COLO668 (cell line): ENCODE data around the gene TRIM33.

Source experiments
- DNase-seq: peaks from one replicate; lab custom pipeline; 2025; ENCODE audit not compliant: unreplicated experiment; lab: John Stamatoyannopoulos, UW

TRIM33 gene

GRCh38 chr1:114511032-114511785, at the start of gene TRIM33:
Gene TRIM33, minus strand, starts transcription at chr1:114511203. Its CDS starts 127 bp downstream, at chr1:114511076.
- DNase-seq = peak; percentile 98

- no peak for DNase-seq
These were observed 48.4 kb upstream of the TRIM33 start for GRCh38 chr1:114559356-114559755.

DNA sequence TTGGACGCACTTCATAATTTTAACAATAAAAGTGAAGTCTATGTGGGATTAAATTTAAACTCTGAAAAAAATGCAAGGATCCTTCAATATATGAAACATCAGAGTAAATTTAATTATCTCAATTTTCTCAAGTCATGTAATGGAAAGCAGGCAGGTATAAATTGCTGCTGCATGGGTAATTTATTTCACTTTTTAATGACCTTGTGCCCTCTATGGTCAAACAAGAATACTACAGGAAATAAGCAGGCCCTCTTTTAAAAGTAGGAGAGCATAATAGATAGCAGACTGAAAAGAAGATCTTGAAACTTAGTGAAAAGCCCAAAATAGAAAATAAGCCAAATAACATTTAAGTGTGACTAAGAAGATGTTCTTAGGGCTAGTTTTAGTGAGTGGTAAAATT, 47.5 kb upstream of the TRIM33 start:
- no peak for DNase-seq

- no peak for DNase-seq
These were observed 43.6 kb upstream of the TRIM33 start for GRCh38 chr1:114554577-114554976.

DNA sequence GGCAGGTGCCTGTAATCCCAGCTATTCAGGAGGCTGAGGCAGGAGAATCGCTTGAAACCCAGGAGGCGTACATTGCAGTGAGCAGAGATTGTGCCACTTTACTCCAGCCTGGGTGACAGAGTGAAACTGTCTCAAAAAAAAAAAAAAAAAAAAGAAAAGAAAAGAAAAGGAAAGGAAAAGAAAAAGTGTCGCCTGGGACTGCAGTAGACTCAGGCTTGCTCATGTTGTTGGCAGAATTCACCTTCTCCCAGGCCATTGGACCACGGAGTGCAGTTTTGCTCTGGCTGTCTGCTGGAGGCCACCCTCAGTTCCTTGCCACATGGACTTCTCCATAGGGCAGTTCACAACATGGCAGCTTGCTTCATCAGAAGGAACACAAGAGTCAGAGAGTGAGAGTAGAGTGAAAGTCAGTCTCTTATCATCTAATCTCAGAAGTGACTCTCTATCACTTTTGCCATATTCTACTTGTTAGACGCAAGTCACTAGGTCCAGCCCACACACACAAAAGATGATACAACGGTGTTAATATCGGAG, 41.2 kb upstream of the TRIM33 start:
- no peak for DNase-seq

DNA sequence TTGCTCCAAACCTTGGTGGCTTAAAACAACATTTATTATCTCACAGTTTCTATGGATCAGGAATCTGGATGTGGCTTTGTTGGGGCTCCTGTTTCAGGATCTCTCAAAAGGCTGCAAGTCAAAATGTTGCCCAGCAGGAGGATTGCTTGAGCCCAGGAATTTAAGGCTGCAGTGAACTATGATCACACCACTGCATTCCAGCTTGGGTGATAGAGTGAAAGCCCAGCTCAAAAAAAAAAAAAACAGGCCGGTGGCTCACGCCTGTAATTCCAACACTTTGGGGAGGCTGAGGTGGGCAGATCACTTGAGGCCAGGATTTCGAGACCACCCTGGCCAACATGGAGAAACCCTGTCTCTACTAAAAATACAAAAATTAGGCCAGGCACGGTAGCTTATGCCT, 40.4 kb upstream of the TRIM33 start:
- no peak for DNase-seq

DNA sequence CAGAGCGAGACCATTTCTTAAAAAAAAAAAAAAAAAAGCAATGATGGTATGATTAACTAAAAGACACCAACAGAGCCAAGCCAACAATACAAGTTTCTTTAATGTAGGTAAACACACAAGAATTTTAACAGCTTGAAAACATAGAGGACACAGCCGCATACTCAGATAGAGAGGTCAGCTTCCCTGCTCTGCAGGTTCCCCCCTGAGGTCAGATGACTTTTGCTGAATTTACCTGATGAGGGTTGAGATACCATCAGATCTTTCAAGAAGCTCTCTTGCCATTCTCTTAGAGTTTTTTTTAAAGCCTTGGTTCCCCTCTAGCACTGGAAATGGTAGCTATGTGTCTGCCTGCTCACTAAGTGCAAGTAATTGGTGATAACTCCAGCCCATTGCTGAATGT, 39.3 kb upstream of the TRIM33 start:
- no peak for DNase-seq

- DNase-seq = no peak
These were observed 38.1 kb upstream of the TRIM33 start for GRCh38 chr1:114549137-114549536.

- no peak for DNase-seq
These were observed 36.1 kb upstream of the TRIM33 start for GRCh38 chr1:114547076-114547475.

DNA sequence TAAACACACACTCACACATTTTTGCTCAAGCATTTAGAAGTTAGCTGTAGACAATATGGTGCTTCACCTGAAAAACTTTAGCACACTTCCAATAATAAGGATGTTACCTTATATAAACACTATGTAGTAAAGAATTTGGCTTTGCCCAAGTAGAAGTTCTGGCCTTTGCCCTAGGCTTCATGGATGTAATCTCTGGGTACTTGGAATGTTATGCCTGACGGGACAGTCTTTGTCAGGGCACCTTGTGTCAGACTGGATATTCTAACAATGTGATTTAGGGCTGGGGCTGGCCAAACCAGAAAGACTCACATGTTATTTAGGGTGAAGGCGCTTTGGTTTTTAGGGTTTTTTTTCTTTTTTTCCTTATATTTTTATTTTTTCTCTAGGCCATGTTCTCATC, 34.8 kb upstream of the TRIM33 start:
- no peak for DNase-seq

GRCh38 chr1:114545315-114545714, 34.3 kb upstream of the TRIM33 start:
- DNase-seq = no peak

GRCh38 chr1:114540821-114541220, 29.8 kb upstream of the TRIM33 start:
- DNase-seq = no peak

DNA sequence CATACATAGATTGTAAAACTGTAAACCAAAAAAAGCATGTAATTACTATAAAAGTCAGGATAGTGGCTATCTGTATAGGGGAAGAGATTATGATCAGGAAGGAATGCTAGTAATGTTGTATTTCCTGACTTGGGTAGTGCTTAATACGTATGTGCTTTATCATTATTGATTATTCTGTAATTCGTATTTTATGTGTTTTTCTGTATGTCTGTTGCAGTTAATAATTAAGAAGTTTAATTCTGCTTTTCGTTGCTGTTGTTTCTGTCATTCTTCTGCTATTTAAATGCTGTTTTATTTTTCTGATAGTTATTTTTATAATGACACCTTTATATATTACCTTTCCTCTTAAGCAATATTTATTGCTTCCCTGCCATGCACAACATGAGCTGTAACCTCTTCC, 29.3 kb upstream of the TRIM33 start:
- no peak for DNase-seq

DNA sequence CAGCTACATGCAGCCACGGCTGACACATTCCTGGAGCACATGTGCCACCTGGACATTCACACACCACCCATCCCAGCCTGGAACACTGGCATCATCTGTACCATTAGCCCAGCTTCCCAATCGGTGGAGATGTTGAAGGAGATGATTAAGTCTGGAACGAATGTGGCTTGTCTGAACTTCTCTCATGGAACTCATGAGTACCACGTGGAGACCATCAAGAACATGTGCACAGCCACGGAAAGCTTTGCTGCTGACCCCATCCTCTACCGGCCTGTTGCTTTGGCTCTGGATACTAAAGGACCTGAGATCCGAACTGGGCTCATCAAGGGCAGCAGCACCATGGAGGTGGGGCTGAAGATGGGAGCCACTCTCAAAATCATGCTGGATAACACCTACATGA, 25.0 kb upstream of the TRIM33 start:
- no peak for DNase-seq

- DNase-seq = no peak
These were observed 24.4 kb upstream of the TRIM33 start for GRCh38 chr1:114535401-114535800.

DNA sequence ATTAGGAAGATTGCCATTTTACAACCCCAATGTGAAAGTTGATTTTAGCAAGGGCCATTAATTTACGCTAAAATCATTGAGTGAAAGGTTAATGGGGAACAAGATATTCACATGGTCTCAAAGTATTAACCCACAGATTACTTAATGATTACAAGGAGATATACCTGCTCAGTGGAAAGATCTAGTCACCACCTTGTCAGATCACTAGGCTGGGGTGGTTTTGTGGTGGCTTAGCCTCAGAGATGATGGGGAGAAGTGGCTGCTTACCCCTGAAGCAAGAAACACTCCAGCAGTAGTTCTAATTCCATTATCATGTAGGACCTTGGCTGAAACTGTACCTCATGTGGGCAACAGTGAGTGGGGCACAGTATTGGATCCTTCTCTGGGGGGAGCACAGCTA, 20.1 kb upstream of the TRIM33 start:
- no peak for DNase-seq

- no peak for DNase-seq
These were observed 19.2 kb upstream of the TRIM33 start for GRCh38 chr1:114530224-114530623.

DNA sequence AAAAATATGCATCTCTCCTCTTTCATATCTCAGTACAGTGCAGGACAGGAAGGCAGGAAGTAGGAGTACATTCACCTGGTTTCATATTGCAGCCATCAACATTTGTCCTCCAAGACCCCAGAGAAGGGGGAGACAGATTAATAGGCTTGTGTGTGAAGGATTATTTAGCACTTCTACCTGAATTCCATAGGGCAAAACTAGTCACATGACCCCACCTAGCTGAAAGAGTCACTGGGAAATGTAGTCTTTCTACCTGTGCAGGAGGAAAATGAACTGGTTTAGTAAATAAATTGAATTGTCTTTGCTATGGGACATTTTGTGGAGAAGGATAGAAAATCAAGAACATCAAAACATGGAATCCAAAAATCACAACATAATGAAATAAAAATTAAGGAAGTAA, 13.9 kb upstream of the TRIM33 start:
- no peak for DNase-seq

DNA sequence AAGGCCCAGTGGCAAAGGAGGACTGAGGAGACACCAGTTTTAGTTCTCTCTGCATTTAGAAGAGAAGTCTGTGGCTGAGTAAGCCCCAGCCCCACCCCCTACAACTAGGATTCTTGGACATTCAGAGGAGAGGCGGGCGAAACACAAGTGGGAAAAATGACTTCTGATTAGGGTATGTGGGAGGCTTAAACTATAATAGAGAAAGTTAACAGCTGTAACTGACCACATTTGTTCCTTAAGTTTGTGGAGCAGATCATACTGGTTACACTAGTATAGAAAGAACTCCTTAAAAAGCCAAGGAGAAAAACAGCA, 11.2 kb upstream of the TRIM33 start:
- DNase-seq = no peak

GRCh38 chr1:114521396-114522263, 10.6 kb upstream of the TRIM33 start:
- no peak for DNase-seq

- no peak for DNase-seq
These were observed 6.3 kb upstream of the TRIM33 start for GRCh38 chr1:114517348-114517747.

DNA sequence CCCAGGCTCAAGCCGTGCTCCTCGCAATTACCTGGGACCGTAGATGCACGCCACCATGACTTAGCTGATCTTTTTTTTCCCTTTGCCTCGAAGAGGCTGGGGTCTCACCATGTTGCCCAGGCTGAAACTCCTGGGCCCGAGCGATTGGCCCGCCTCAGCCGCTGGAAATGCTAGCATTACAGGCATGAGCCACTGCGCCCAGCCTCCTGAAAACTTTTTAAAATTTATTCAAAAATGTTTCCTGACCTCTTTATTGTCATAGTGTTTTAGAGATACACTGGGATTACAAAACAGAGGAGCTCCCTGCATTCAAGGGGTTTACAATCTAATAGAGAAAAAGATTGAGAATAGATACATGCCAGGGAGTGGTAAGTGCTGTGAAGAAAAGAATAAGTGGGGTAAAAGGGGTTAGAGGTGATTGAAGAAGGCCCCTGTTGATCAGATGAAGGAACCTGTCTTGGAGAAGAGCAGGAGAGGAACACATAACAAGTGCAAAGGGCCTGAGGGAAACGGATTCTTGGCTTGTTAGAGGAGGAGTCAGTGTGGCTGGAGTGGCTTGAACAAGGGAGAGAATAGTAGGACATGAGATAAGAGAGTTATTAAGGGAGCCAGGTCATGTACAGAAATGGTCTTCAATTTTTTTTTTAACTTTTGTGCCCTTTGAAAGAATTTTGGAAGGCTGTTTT, 1.7 kb upstream of the TRIM33 start:
- DNase-seq = no peak
